Eye (tissue), 1 donor: ENCODE data around the gene PC.
A peak's percentile ranks its signal among the peaks of the same experiment; 100 is the strongest.

Source experiments
- DNase-seq: peaks from one replicate; pipeline ENCODE4 v3.0.0-alpha.2; 2015

PC gene

DNA sequence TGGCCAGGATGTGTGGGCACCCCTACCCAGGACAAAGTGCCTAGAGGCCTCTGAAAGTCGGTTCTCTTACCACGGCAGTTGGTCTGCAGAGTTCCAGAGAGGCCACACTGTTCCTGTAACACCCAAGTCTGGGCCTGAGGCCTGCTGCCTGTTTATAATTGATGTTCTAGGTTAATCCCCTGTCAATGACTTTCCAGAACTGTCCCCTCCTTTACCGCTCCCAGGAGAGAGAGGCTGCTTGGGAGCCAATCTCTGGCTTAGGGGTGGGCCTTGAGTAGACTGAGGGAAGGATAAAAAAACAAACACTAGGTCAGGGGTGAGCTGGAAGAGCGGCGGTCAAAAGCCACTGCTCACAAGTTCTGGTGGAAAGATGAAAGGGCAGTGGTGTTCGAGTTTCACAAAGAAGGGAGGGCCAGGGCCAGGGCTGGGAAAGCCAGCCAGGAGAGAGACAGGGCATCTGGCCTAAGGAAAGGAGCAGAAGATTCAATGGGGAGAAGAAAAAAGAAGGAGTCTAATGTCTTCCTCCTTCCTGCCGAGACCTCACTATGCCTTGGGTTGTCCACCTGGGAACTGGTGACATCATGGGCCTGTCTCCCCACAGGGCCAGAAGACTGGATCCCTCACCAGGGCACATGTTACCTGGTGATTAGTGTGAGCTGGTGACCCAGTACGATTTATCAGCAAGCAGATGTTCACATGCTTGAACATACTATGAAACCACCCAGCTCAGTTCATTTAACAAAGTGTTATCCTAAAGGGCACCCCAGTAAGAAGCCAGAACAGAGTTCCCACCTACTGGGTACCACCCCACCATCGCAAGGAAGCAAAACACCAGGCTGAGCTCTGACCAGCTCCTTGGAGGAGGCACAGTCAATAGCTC lies 50.2 kb downstream of the PC start:
- DNase-seq, result no peak

DNA sequence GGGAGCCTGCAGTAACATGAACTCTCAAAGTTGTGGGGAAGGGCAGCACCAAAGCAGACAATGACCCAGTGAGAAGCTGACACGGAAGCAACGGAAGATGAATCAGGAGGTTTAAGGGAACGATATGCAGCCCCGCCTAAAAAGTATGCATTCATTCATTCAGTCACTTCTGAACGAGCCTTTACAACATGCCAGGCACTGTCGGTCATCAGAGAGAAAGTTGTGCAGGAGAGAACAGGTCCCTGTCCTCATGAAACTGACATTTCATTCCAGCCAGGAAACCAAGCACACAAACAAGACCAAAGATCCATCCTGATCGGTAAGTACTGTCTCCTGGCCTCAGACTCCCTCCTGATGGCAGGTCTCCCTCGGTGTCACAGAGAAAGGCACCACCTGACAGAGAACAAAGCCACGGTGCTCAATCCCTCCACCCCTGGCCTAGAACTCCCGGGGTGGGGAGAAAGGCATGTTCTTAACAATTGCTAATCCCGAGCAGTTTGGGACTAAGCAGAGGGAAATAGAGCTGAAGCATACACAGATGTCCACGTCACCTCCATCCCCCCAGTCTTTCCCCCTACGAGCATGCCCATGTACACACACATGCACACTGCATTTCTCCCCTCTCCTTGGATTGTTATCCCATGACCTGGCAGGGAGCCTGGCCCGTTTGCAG lies 52.0 kb downstream of the PC start:
- peak; percentile 43 for DNase-seq

DNA sequence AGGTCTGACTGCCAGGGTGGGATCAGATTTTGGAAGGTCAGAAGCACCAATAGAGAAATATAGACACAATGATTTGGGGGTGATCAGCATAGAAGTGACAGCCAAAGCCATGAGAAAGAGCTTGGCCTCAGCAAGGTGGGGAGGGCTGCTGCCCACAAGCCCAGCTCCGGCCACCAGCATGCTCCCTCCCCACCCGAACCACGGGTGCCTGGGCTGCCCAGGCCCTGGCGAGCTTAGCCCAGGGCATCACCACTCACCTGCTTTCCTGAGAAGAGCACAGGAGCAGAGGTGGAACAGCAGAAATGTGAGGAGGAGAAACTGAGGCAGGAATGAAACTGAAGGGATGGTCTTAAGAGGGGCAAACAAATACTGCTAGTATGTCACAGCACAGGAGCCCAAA lies 52.6 kb downstream of the PC start:
- no peak for DNase-seq

DNA sequence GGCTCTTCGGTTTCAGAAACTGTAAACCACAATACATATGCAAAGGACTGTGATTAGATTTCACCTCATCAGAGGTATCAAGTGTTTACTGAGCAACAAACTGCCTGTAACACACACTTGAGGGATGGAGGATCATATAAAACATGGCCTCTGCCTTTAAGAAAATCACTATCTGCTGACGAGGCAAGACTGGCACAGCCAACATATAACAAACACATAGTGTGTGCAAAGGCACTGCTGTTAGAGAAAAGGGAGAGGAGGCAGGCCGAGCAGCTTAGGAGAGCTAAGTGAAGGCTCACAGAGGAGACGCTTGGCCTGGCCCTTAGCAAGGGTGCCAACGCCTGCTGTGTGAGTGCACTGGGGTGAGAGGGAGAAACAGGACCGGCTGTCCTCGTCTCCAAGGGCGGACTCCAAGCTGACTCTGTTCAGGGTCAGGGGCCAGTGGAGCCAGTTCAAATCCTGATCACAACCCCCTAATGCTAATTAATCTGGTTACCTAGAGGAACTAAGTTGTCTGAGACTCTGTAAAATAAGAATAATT lies 53.1 kb downstream of the PC start:
- no peak for DNase-seq

DNA sequence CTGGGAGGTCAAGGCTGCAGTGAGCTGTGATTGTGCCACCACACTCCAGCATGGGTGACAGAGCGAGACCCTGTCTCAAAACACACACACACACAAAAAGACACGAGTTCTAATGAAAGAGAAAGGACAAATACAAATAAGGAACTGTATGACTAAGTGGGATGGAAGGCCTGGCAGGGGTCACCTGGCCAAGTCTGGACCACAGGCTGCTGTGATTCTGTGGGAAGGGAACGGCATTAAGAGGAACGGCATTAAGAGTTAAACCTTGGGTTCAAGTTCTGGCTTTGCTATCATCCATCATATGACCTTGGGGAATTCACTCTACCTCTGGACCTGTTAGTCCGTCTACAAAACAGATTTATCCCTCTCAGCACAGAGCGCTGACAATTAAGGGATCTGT lies 53.6 kb downstream of the PC start:
- DNase-seq, result no peak

DNA sequence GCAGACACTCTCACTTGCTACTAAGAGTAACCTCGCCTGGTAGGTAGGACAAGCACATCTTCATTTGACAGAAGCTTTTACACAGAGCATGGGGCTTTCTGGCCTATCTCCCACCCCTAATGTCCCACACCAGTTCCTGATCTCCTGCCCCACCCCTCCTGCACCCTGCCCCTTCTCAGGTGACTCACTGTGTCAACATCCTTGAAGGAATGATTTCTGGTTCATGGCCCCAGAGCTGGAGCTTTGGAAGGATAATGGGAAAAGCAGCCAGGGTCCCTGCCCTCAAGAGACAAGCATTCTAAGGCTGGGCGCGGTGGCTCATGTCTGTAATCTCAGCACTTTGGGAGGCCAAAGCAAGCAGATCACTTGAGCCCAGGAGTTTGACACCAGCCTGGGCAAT lies 54.1 kb downstream of the PC start:
- no peak for DNase-seq

DNA sequence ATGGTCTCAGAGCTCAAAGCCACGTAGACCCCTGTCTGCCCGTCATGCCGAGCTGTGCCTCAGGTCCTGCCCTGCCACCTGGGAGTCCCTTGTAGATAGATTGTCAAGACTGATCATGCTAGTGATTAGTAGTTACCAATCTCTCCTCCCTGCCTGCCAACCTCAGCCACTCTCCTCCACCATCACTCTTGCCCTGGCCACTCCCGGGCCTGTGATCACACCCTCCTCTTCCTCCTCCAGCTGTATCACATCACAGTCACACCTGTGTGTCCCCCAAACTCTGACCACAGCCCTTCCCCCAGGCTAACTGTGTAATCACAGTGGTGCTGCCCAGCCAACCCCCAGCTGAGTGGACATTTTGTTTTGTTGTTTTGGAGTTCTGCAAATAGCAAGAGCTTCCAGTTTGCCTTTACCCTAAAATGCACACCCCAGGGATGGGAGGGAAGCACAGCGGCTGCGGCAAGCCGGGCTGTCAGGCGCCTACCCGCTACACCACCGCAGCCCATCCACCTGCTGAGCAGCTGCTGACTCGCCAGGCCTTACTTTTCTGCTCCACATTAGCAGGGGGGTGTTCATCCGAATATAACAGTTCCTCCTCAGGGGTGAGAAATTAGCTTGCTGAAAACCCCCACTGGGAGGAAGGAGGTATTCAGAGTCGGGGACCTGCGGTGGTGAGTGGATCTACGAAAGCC lies 55.6 kb downstream of the PC start:
- no peak for DNase-seq

DNA sequence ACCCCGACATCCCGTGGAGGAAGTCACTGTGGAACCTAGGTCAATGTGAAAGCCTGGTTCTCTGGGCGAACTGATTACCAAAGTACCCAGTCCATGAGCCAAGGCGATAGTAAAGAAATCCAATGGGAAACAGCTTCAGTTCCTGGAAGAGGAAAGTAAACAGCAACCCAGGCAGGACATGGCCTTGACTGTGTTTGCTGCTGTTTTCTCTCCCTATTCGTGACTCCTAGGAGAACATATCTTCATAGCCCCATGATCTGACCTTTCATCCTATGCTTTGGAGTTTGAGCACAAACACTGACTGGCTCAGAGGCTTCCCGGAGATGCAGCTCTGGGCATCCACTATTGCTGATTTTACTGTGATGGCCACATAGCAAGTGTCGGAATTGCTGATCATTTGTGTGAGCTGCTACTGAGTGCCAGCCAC lies 56.2 kb downstream of the PC start:
- DNase-seq, result no peak

DNA sequence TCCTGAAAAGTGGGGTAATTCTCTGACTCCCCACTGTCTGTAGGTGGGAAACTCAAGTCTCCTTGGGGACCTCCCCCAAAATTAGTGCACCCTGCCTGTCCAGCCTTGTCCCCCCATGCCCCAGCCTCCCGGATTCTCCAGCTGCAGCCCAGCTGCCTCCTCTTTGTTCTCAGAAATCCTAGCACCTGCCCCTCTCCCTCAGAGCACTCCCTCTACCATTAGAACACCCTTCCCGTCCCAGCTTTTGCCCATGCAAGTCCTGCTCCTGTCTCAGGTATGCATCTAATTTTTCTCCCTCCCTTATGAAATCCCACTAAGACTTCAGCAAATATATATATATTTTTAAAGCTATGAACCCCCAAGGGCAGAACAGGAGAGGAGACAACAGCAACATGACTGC lies 64.0 kb downstream of the PC start:
- DNase-seq, result peak; percentile 45

DNA sequence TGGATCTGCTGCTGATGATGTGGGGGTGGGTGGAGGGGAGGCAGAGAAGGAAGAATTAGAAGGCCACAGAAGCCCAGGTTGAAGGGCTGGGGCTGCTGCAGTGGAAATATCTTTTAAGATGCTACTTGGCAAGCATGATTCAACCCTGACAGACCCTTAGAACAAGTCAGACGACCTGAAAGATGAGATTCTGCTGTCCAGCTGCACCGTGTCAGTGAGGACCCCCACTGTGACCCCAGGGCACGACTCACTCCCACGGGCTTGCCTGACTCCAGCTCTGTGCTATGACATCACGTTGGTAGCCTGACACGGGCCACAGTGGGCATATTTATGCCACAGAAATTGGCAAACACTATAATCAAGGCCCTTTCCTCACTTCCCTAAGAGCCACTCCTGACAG lies 65.3 kb downstream of the PC start:
- DNase-seq, result no peak

DNA sequence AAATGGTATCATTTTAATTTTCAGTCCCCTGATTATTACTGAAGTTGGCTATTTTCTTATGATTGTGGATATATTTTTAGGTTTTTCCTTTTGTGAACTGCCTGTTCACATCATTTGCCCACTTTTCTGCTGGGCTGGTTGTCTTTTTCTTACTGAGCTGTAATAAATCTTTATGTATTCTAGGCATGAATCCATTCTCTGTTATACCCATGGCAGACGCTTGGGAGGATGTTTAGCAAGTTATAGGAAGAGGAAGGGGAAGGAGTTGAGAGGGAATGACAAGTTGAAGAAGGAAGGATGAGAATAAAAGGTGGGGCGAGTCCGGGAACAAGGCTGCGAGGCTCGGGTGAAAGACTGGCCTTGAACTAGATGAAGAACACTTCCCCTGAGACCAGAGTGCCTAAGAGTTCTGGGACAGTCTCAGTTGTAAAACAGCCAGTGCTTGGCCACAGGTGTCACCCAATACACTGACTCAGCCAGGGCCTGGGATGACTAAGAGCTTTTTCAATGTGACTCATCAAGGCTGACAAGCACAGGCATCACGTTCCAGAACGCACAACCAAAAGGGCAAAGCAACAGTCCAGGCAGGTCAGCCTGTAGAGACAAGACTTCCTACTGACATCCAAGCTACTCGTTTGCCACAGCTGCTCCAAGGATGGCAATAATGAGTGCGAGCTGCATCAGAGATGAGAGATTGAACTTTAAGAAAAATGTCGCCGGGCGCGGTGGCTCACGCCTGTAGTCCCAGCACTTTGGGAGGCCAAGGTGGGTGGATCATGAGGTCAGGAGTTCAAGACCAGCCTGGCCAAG lies 66.1 kb downstream of the PC start:
- no peak for DNase-seq

DNA sequence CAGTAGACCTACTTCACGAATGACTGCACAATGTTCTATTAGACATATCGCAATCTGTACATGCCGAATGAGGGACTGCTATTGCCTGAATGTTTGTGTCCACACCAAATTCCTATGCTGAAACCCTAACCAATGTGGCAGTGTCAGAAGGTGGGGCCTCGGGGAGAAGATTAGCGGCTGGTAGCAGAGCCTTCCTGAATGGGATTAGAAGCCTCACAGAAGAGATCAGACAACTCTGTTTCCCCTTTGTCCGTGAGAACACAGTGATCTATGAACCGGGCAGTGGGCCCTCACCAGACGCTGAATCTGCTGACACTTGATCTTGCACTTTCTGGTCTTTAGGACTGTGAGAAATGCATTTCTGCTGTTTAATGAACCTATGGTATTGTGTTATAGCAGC lies 68.2 kb downstream of the PC start:
- DNase-seq, result peak; percentile 46

DNA sequence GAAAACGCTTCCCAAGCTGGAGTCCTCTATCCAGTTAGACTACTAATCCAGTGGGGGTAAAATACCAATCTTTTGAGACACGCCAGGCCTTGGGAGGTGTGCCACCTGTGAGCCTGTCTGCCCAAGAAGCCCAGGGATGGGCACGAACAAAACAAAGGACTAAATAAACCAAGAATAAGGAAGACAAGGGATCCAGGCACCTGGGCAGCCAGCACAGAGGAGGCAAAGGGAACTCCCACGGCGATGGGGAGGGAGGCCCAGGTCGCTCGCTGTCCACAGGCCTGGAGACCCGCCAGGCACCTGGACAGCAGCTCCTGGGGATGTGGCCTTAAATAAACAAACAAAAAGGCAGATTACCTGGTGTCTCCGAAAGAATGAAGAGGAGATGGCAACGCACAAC lies 69.9 kb downstream of the PC start:
- no peak for DNase-seq

DNA sequence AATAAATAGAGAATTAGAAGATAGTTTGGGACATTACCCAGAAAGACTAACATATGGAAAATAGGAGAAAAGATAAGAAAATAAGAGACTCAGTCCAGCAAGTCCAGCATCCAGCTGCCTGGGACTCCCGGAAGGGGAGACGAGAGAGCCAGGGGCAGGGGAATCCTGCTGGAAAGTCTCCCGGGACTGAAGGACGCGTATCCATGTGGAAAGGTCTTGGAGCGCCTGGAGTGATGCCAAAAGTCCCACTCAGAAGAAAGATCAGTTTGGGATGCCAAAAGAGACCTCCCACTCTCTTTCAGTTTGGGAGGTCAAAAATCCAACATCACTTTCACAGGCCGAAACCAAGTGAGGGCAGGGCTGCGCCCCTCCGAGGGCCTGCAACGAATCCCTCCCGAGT lies 70.7 kb downstream of the PC start:
- DNase-seq, result no peak

DNA sequence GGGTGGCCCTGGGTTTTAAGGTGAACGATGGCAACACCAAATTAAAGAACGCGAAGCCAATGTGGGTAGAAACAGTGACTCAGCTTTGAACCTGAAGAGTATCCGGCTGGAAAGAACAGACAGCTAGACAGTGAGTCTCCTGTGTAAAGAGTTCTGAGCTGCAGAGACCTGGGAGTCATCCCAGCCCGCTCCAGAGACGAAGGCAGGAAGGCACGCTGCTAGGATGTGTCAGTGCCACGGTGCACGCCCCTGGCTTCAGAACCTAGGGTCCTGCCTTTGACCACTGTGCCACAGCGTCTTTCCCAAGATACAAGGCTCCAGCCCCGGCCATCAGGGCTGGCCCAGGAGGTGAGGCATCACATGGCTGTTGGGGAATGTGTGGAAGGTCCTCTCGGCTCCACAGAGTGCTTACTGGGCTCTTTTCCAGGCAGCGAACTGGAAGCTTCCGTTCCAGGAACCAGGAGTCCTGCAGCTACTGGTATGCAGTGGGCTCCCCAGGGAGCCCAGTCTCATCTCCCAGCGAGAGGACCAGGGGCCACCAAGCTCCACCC lies 71.4 kb downstream of the PC start:
- DNase-seq, result no peak

DNA sequence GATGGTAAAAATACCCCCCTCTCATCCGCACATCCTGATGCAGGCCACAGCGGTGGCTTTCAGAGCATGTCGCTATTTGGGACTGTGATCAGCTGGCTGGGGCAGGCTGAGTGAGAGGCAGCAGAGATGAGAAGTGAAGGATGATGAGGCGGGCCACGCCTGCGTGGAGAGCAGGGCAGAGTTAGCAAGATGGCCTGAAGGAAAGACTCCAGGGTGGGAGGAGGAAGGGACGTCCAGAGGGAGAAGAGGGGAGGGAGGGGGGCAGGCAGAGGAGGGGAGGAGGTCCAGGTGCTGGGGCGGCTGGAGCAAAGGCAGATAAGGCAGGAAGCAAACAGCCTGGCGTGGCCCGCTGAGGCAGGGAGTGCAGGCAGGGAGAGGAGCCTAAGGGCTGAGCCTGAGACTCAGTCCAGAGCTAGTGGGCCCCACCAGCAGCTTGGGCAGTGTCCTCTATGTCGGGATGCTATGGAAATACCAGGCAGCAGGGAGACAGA lies 72.2 kb downstream of the PC start:
- no peak for DNase-seq

DNA sequence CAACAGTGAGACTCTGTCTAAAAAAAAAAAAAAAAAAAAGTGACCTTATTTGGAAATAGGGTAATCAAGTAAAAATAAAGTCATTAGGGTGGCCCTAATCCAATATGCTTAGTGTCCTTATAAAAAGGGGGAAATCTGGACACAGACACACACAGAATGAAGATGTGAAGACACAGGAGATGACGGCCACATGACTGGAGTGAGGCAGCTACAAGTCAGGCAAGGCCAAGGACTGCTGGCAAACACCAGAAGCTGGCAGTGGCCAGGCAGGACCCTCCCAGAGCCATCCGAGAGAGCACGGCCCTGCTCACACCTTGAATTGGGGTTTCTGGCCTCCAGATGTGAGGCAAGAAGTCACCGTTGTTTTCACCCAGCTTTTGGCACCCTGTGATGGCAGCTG lies 72.7 kb downstream of the PC start:
- no peak for DNase-seq

DNA sequence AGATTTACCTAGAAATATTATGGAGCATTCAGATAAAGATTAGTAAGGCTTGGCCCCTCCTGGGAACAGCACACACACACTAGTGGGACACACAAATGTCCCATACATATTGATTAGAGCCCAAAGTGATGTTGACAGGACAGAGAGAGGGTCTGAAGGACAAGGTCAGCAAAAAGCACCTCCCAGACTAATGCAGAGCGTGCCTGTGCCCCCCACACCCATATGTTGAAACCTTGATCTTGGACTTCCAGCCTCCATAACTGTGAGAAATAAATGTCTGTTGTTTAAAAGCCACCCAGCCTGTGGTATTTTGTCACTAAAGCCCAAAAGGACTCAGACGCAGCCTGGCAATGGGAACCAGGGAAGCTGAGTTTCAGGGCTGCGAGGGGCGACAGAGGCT lies 73.7 kb downstream of the PC start:
- no peak for DNase-seq

DNA sequence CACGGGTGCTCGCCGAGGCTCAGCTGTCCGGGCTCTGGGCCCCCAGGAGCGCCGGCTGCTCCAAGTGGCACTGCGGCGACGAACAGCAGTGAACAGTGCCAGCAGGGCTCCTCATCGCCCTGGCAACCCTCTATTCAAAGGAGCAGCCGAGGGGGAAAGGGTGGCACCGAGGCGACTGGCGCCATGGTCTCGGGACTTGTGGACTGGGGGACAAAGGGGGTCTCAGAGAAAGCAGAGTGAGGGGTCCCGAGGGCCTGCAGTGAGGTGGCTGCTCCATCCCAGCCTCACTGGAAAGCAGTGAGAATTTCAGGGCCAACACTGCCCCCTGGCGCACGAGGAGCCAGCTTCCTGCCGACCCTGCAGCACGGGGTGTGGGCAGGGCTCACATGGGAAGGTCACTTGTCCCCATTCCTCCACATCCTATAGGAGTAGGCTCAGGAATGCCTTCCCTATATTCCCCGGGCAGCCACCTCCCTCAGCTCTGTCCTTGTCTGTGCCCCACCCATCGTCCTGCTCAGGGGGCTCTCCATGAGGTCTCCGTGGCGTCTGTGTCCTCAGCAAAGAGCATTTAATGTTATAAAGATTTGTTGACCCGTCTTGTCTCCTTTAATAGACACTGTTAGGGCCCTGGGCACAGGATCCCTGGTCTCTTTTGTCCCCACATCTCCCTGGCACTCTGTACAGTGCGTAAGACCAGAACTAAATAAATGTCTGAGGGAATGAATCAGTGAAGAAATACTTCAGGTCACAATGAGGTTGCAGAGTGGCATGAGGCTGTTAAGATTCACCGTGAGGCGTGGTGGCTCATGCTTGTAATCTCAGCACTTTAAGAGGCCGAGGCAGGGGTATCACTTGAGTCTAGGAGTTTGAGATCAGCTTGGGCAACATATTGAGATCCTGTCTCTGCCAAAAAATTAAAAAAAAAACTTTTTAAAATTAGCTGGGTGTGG lies 74.9 kb downstream of the PC start:
- peak; percentile 92 for DNase-seq

DNA sequence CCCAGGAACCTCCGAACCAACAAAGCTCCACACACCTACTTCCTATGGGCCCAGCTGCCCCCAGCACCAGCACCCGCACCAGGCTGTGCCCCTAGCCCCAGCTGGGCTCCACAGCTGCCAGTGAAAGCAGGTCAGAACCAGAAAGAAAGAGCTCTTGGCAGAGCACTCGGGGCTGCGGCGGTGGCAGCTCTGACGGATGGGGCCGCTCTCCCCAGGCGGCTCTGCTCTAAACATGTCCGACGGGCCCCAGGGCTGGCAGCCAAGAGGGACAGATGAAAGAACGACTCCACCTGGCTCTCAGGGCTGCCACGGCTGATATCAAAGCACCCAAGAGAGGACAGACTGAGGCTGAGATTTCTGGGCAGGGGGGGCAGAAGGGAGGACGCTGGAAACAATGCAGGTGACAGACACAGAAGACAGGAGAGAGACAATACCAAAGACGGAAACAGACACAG lies 75.6 kb downstream of the PC start:
- DNase-seq, result no peak

DNA sequence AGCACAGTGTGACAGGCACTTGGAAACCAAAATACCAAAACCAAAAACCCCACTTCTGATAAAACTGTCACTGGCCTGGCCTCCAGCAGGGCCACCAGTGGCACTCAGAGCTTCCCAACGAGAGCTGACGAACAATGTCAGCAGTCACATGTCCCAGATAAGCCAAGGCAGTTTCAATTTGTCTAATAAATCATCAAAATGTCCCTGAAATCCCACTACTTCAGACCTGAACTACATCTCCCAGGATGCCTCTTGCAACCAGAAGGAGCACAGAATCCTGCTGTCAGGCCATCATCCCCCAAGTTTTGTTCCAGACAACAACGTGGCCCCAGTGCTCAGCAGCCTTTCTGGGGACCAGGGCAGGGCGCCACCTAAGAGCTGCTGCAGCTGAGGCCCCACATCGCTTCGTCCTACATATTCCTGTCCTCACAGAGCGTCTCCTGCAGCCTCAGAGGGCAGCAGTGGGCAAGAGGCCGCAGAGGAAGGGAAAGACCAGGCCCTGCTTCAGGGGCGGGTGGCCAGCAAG lies 76.2 kb downstream of the PC start:
- DNase-seq, result no peak
